Measurements from ENCODE around the gene BSG.
"Not testable (repeated sequence)": the region's sequence is repeated elsewhere in the genome, so short reads cannot be mapped to it uniquely, and the experiment has no call there.

The BSG gene

DNA sequence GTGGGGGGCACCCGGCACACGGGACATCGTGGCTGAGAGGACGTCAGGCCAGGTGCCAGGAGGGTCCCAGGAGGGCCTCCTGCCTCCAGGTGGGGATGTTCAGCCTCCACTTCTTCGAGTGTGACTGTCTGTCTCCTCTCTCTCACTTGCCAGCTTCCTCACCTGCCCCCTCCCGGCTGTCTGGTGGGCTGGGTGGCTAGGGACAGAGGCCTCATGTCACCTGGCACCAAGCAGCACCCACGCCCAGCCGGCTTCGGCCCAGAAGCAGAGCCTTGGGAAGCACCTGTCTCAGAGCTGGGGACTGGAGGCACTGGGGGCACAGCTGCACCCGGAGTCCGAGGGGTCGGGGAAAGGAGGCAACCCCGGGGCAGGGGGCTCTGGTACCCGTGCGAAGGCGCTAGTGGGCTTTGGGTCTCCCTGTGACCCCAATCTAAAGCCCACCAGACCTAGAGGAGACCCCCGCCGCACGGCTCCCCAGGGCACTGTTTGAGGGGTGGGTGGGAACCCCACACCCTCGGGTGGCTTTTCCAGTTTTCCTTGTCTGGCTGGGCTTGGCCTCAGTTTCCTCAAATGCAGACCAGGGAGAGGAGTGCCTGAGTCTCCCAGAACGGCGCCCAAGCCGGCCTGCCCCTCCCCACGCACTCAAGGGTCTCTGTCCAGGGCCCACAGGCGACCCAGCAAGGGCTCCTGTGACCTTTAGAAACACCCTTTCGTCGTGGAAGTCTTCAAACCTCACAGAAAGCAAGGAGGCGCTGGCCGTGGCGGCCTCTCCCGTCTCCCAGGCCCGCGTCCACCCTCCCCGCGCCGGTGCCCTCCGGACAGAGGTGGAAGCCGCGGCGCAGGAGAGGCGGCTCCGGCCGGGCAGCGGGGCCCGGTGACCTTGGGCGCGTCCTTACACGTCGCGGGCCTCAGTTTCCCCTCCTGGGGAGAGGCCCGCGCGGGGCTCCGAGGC lies 16.6 kb downstream of the BSG start:
- DNase-seq = no peak

DNA sequence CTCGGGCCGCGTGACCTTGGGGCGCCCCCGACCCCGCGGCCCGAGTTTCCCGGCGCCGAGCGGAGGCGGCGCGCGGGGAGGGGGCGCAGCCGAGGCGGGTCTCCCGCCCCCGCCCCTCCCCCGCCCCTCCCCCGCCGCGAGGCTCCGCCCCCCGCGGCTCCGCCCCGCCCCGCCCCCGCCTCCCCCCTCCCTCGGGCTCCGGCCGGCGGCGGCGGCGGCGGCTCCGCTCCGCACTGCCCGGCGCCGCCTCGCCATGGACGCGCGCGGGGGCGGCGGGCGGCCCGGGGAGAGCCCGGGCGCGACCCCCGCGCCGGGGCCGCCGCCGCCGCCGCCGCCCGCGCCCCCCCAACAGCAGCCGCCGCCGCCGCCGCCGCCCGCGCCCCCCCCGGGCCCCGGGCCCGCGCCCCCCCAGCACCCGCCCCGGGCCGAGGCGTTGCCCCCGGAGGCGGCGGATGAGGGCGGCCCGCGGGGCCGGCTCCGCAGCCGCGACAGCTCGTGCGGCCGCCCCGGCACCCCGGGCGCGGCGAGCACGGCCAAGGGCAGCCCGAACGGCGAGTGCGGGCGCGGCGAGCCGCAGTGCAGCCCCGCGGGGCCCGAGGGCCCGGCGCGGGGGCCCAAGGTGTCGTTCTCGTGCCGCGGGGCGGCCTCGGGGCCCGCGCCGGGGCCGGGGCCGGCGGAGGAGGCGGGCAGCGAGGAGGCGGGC lies 17.4 kb downstream of the BSG start, which contains the start of gene HCN2:
TSS of gene HCN2 (plus strand) at position 189 of the 703 bp plus-strand sequence. CDS start at position 254, 65 bp downstream.
- no peak for DNase-seq

DNA sequence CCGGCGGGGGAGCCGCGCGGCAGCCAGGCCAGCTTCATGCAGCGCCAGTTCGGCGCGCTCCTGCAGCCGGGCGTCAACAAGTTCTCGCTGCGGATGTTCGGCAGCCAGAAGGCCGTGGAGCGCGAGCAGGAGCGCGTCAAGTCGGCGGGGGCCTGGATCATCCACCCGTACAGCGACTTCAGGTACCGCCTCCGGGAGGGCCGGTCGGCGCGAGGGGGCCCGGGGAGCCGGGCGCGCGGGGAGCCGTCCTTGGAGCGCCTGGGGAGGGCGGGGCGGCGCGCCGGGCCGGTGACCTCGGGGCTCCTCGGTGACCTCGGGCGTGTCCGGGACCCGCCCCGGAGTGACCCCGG lies 18.0 kb downstream of the BSG start:
- DNase-seq = peak in 1 of 2 experiments; percentile 16

DNA sequence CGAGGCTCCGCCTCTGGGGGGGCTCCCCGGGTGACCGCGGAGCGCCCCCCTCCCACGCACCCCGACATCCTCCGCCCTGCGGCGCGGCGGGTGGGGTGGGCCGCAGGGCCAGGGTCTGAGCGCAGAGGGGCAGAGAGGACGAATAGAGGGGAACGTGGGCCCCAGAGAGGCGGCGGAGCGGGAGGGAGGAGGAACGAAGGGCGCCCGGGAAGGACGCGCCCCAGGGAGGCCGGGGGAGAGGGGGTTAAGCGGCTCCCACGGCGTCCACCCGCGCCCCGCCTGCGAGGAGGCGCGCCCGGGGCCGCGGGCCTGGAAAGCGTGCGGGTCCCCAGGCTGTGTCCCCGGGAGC lies 18.3 kb downstream of the BSG start:
- DNase-seq = no peak

DNA sequence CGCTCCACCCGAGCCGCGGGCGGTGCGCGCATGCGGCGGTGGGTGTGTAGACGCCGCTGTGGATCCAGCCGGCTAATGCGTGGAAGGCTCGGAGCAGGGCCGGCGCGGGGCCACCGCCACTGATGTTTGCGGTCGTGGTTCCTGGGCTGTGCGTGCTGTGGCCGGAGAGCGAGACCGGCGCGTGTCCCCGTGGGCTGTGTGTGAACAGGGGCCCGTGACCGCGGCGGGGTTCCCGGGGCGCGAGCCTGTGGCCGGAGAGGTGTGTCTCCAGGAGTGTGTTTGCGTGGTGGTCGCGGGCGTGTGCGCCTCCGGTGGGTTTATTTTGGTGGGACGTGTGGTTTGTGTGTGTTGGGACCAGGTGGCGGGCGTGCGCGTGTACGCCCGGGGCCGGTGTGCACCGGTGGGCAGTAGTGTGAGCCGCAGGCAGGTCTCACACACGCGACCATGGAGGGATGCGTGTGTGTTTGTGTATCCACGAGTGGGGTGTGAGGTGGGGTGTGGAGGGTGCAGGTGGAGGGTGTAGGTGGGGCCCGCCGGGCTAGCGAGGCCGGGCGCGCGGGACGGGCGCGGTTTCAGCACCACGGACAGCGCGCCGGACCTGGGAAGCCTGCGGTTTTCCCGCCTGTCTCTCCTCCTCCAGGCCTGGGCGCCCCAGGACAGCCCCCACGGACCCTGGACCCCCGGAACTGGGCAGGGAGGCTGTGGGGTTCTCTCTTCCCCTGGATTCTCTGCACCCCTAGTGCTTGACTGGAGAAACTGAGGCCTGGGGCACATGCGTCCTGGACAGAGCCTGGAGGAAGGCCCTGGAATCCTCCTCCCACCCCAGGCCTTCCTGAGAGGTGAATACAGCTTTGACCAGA lies 18.9 kb downstream of the BSG start:
- no peak for DNase-seq

- DNase-seq = no peak
Observed at GRCh38 chr19:592101-592500, 19.7 kb downstream of the BSG start.

DNA sequence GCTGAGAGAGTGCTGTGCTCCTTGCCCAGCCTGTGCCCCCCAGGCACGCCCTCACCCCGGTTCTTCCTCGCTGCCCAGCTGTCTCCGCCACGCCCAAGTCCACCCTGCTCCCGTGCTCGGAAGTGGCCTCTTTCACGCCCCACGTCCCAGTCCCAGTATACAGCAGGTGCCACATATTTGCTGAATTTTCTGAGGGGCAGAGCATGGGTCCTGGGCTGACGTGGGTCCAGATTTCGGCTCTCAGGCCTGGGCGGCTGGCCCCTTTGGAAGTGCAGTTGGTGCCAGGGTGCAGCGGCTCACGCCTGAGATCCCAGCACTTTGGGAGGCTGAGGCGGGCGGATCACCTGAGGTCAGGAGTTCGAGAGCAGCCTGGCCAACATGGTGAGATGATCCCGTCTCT lies 20.7 kb downstream of the BSG start:
- no peak for DNase-seq

- DNase-seq = no peak
Observed at GRCh38 chr19:593505-593904, 21.1 kb downstream of the BSG start.

DNA sequence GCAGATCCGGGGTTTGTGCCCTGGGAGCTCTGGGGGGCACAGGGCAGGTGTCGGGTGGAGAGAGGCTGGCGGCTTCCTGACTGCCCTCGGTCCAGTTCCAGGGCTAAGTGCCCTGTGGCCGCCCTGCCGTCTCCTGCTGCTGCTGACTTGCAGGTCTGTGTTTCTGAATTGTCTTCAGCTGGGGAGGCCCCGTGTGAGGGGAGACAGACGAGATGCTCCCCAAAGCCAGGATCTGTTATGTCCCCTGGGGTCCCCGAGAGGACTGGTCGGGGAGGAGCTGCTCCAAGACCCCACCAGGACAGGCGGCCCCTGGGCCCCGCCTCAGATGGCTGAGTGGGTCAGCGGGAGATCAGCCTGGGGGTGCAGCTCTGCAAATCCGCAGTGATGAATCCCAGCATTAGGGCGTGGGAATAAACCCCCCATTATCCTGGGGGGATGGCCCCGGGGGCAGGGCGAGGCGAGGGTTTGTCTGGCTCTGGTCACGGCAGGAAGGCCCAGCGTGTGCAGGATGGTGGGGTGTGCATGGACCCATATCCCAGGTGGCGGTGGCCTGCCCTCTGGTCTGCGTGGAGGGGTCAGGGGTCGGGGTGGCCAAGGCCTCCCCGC lies 22.0 kb downstream of the BSG start:
- DNase-seq = no peak

GRCh38 chr19:595326-596262 lies 23.2 kb downstream of the BSG start:
- DNase-seq = no peak

DNA sequence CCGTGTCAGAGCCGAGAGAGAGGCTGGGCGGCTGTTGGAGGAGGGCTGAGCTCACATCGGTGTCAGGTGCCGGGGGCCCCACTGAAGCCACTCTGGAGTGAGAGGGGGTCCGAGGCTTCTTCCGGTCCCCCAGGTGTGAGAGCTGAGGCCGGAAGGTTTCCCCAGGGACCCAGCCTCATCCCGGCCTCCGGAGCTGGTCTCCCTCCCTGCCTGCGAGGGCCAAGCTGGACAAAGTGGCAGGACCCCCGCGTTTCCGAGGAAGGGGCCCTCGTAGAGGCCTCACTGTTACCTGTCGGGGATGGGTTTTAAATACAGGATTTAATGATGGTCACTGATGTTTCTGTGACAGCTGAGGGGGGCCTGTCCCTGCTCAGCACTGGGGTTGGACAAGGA lies 23.9 kb downstream of the BSG start:
- DNase-seq = no peak

GRCh38 chr19:597406-598315 lies 25.3 kb downstream of the BSG start:
- DNase-seq = no peak

- DNase-seq = no peak
Observed at GRCh38 chr19:601310-601709, 28.9 kb downstream of the BSG start.

DNA sequence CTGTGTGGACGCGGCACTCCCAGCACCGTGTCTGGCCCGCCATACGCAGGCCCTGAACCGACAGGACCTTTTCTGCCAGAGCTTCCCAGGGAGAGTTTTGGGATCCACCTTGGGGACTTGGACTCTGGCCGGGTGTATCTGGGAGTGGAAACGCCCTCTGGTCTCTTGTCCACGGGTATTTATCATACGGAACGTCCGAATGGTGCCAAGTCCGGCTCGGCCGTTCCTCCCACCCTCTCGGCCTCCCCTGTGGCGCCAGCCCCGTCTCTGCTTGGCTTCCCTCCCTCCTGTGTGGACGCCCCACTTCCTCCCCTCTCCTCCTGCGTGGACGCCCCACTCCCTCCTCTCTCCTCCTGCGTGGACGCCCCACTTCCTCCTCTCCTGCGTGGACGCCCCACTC lies 29.4 kb downstream of the BSG start:
- no peak for DNase-seq

DNA sequence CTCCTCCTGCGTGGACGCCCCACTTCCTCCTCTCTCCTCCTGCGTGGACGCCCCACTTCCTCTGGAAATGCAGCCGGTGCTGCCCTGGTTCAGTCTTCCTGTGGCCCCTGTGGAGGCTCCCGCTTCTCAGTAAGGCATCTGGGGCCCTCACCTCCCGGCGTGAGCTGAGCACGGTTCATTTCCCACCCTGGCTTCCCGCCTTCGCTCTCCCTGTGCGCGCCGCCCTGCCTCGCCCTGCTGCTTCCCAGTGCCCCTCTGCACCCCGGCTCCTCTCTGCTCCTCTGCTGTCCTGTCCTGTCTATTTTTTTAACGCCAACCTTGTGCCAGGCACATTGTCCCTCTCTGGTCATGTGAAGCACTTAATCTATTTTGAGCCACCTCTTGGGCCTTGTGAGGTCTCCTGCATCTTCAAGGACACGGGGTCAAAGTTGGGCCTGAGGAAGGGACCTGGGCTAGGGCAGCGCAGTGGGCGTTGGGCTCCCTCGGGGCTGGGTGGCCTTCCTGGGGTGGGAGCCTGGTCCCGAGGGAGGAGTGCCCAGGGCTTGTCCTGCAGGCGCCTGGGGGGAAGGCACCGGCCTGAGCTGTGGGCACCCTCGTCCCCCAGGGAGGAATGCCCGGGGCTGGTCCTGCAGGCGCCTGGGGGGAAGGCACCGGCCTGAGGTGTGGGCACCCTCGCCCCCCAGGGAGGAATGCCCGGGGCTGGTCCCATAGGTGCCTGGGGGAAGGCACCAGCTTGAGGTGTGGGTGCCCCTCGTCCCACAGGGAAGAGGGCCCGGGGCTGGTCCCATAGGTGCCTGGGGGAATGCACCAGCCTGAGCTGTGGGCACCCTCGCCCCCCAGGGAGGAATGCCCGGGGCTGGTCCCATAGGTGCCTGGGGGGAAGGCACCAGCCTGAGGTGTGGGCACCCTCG lies 30.2 kb downstream of the BSG start:
- no peak for DNase-seq

GRCh38 chr19:603302-603639 lies 30.9 kb downstream of the BSG start:
- DNase-seq = not testable (repeated sequence)

GRCh38 chr19:603779-604178 lies 31.4 kb downstream of the BSG start:
- not testable (repeated sequence) for DNase-seq

- no peak for DNase-seq
Observed at GRCh38 chr19:604355-604754, 32.0 kb downstream of the BSG start.
